Suprapubic skin (tissue), 4 donors: ENCODE results near the gene ST8SIA5. TPM values are rescaled to one million over a fixed set of nuclear protein-coding genes. Genes with fewer than 3 reads are reported as not detected.

Source experiments
- DNase-seq, 2 donors: peaks; one replicate each; pipeline ENCODE4 v3.0.0-alpha.2; 2019; ENCODE audit warnings: low spot score in 2 of 2
- H3K27ac ChIP-seq: fragments of 200-600 bp; sonication (generic); one replicate; pipeline ENCODE4 v1.5.1; 2019
- H3K27me3 ChIP-seq: fragments of 200-600 bp; sonication (generic); one replicate; pipeline ENCODE4 v1.5.1; 2019
- H3K36me3 ChIP-seq: fragments of 200-600 bp; sonication (generic); one replicate; pipeline ENCODE4 v1.5.1; 2019
- H3K4me1 ChIP-seq: fragments of 200-600 bp; sonication (generic); one replicate; pipeline ENCODE4 v1.5.1; 2019
- H3K4me3 ChIP-seq: fragments of 200-600 bp; sonication (generic); one replicate; pipeline ENCODE4 v1.5.1; 2019; ENCODE audit warnings: mild to moderate bottlenecking
- H3K9me3 ChIP-seq: fragments of 200-600 bp; sonication (generic); one replicate; pipeline ENCODE4 v1.5.1; 2019
- CTCF ChIP-seq, 2 donors: fragments of 200-600 bp in 1 of 2; fragments of 450-650 bp in 1 of 2; sonication (generic) in 1 of 2; IDR thresholded peaks; one replicate each; pipeline ENCODE4 v1.5.1; 2016 to 2019; ENCODE audit warnings: antibody characterized with exemption in 2 of 2, mild to moderate bottlenecking in 1 of 2, moderate library complexity in 1 of 2
- EP300 ChIP-seq: sonication (generic); formaldehyde crosslinking; IDR thresholded peaks from one replicate; pipeline ENCODE4 v1.6.1; 2017; ENCODE audit warnings: antibody characterized with exemption
- POLR2A ChIP-seq, 2 donors: fragments of 450-650 bp; IDR thresholded peaks; one replicate each; pipeline ENCODE4 v1.6.1; 2017; ENCODE audit warnings: antibody characterized with exemption in 2 of 2, mild to moderate bottlenecking in 2 of 2, moderate library complexity in 2 of 2
- POLR2AphosphoS5 ChIP-seq, 3 donors: sonication (generic); formaldehyde crosslinking; IDR thresholded peaks; one replicate each; pipeline ENCODE4 v1.6.1; 2017; ENCODE audit warnings: antibody characterized with exemption in 3 of 3
- WGBS: methylation state at CpG from one replicate; pipeline ENCODE4 v1.1.5; 2018; 5-methylcytosine and 5-hydroxymethylcytosine counted together
- total RNA-seq, 4 donors: library from RNA; depleted of rRNA; stranded (reverse); fragments of >200 nt; gene quantifications; one replicate each; pipeline ENCODE4 v1.1.0, GENCODE V29; 2016

Gene ST8SIA5
- total RNA-seq, 4 donors from 2014 or later, result not detected

DNA sequence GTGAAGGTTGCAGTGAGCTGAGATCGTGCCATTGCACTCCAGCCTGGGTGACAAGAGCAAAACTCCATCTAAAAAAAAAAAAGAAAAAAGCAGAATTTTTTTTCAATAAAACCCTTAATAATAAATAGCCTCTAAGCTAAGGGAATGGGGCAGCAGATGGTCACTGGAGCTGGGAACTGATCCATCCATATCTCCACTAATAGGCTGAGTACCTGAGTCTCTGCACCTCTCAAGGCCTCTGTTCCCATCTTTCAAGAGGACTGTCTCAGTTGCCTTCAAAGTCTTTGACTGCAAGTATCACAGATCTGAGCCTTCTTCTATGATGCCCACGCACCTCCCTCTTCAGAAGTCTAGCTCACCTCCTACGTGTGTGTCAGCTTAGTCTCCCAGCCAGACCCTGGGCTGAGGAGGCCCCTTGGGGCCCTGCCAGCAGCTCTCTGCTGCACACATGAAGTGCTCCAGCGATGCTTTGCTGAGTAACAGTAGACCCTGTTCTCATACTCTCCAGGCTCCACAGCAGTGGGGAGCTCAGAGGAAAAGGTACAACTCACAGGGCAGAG lies 32.9 kb downstream of the ST8SIA5 start:
- TF ChIP-seq CTCF (IDR thresholded peaks at IDR 0.05), result no peak
- TF ChIP-seq EP300, result no peak
- TF ChIP-seq POLR2AphosphoS5 (IDR thresholded peaks at IDR 0.05), result no peak
- no peak for TF ChIP-seq POLR2A (IDR thresholded peaks at IDR 0.05)
- Histone ChIP-seq H3K4me1 (peaks cover 2% of the 10 kb centered on the region), H3K4me3 (no peak overlapping the region), H3K9me3 (no peaks in the 10 kb centered on the region), H3K36me3 (no peaks in the 10 kb centered on the region), H3K27me3 (no peaks in the 10 kb centered on the region), H3K27ac (no peak overlapping the region)
- DNase-seq, result peak in 1 of 2 donors; percentile 28
- WGBS, result 73% methylated on average over 4 of the region's 4 CpGs

DNA sequence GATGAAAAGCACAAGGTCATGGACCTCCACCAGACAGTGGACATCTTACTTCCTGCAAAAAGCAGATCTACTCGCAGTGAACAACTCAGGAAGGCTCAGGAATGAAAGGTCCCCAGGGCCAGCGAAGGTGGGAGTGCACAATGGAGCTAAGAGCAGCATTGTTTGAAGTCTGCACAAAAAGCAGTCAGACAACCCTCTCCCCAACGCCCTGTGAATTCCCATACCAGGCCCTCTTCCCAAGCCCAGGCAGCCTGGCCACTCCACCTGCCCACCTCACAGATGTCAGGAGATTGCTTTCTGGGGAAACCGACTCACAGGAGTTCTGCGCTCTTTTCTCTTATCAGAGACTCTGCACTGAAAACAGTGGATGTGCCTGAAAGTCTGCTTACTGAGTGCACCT lies 34.8 kb downstream of the ST8SIA5 start:
- Histone ChIP-seq H3K36me3 (no peaks in the 10 kb centered on the region), H3K27me3 (no peaks in the 10 kb centered on the region), H3K9me3 (no peaks in the 10 kb centered on the region), H3K27ac (no peak overlapping the region), H3K4me3 (no peak overlapping the region), H3K4me1 (peaks cover 6% of the 10 kb centered on the region)
- no peak for TF ChIP-seq CTCF (IDR thresholded peaks at IDR 0.05)
- no peak for TF ChIP-seq POLR2A (IDR thresholded peaks at IDR 0.05)
- no peak for TF ChIP-seq EP300
- TF ChIP-seq POLR2AphosphoS5 (IDR thresholded peaks at IDR 0.05), result no peak
- WGBS, result 74% methylated on average over 5 of the region's 5 CpGs
- DNase-seq, result peak in 1 of 2 donors; percentile 44

- Histone ChIP-seq H3K36me3 (no peaks in the 10 kb centered on the region), H3K27ac (no peak overlapping the region), H3K4me1 (peaks cover 6% of the 10 kb centered on the region), H3K9me3 (no peaks in the 10 kb centered on the region), H3K4me3 (no peak overlapping the region), H3K27me3 (no peaks in the 10 kb centered on the region)
- 69% methylated on average over 3 of the region's 8 CpGs for WGBS
- DNase-seq, result peak in 1 of 2 donors; percentile 31
- TF ChIP-seq CTCF (IDR thresholded peaks at IDR 0.05), result no peak
- no peak for TF ChIP-seq POLR2A (IDR thresholded peaks at IDR 0.05)
- no peak for TF ChIP-seq POLR2AphosphoS5 (IDR thresholded peaks at IDR 0.05)
- no peak for TF ChIP-seq EP300
These were observed 35.5 kb downstream of the ST8SIA5 start for GRCh38 chr18:46721331-46721730.

GRCh38 chr18:46720521-46720920 lies 36.3 kb downstream of the ST8SIA5 start:
- Histone ChIP-seq H3K27me3 (no peaks in the 10 kb centered on the region), H3K36me3 (no peaks in the 10 kb centered on the region), H3K27ac (no peak overlapping the region), H3K4me1 (peaks cover 6% of the 10 kb centered on the region), H3K9me3 (no peaks in the 10 kb centered on the region), H3K4me3 (no peak overlapping the region)
- 88% methylated on average over 3 of the region's 3 CpGs for WGBS
- no peak for TF ChIP-seq POLR2AphosphoS5 (IDR thresholded peaks at IDR 0.05)
- DNase-seq, result no peak

DNA sequence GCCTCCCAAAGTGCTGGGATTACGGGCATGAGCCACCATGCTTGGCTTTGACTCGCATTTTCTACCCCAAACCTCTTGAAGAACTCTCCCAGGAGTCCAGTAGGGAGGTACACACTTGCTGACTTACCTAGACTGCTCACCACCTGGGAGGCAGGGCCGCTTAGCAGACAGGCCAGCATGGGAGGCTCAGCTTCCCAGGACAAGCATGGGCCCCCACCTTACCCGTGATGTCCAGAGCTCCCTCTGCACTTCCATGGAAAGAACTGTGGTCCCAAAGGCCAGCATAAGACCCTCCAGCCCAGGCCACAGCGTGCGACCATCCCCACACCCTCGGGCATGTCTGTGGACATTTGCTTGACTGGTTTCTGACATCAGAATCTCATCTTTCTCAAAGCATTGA lies 36.8 kb downstream of the ST8SIA5 start:
- Histone ChIP-seq H3K27ac (no peak overlapping the region), H3K4me3 (no peak overlapping the region), H3K4me1 (peaks cover 6% of the 10 kb centered on the region), H3K36me3 (no peaks in the 10 kb centered on the region), H3K27me3 (no peaks in the 10 kb centered on the region), H3K9me3 (no peaks in the 10 kb centered on the region)
- TF ChIP-seq POLR2AphosphoS5 (IDR thresholded peaks at IDR 0.05), result no peak
- no peak for TF ChIP-seq EP300
- TF ChIP-seq CTCF (IDR thresholded peaks at IDR 0.05), result no peak
- TF ChIP-seq POLR2A (IDR thresholded peaks at IDR 0.05), result no peak
- 66% methylated on average over 7 of the region's 7 CpGs for WGBS
- DNase-seq, result no peak

GRCh38 chr18:46719388-46719787 lies 37.5 kb downstream of the ST8SIA5 start:
- no peak for TF ChIP-seq EP300
- no peak for TF ChIP-seq POLR2A (IDR thresholded peaks at IDR 0.05)
- TF ChIP-seq POLR2AphosphoS5 (IDR thresholded peaks at IDR 0.05), result no peak
- no peak for TF ChIP-seq CTCF (IDR thresholded peaks at IDR 0.05)
- H3K4me1 ChIP-seq, result peaks cover 6% of the 10 kb centered on the region
- WGBS, result 53% methylated on average over 5 of the region's 5 CpGs

More at GRCh38 chr18:46719388-46719787, 37.5 kb downstream of the ST8SIA5 start:
- H3K27ac ChIP-seq, result no peak overlapping the region
- no peak overlapping the region for H3K4me3 ChIP-seq
- H3K9me3 ChIP-seq, result no peaks in the 10 kb centered on the region
- no peaks in the 10 kb centered on the region for H3K27me3 ChIP-seq
- no peak for DNase-seq
- no peaks in the 10 kb centered on the region for H3K36me3 ChIP-seq
